GM20000 (cell line): ENCODE results near the gene RAET1E.
A peak's percentile ranks its signal among the peaks of the same experiment; 100 is the strongest.
"Not testable (repeated sequence)": the region's sequence is repeated elsewhere in the genome, so short reads cannot be mapped to it uniquely, and the experiment has no call there.

ENCODE experiments used
- DNase-seq: peaks from one replicate; pipeline ENCODE4 v3.0.0; 2012; ENCODE audit warnings: low spot score
- CTCF ChIP-seq: IDR thresholded peaks from 2 replicates; pipeline ENCODE4 v1.5.1; 2012; ENCODE audit warnings: mild to moderate bottlenecking, control low read depth; ENCODE audit errors: extremely low read depth, missing control alignments

RAET1E gene

DNA sequence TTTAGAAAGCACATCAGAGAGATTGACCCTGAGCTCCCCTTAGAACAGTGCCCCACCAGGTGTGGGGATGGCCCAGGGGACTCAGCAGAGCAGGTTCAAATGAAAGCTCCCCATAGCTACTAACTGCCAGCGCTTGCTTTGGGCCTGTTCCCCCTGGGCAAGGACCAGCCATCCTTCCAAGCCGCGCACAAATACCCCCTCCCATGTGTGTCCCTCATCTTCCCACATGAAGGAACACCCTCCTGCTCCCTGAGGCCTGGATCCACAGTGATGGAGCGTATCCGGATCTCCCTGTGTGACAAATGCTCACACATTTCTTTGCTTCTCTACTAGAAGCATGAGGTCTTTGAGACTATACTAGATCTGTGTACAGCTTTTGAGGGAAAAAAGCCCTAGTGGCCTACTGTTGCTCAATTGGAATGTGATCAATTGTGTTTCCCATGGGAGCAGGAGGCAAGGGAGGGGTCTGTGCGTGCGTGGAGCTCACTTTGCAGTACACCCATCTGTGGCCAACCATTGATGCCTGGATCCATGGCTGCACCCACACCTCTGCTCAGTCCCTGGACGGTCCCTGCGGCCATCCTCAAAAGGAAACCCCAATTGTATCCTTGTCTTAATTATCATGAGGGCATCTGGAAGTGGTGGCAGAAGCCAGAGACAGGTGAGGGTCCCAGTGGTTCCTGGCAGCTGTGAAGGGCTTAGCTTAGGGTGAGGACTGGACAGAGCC lies 26.5 kb upstream of the RAET1E start:
- no peak for DNase-seq
- no peak for TF ChIP-seq CTCF

- DNase-seq, result no peak
- no peak for TF ChIP-seq CTCF
These were observed 25.5 kb upstream of the RAET1E start for GRCh38 chr6:149923327-149923986.

DNA sequence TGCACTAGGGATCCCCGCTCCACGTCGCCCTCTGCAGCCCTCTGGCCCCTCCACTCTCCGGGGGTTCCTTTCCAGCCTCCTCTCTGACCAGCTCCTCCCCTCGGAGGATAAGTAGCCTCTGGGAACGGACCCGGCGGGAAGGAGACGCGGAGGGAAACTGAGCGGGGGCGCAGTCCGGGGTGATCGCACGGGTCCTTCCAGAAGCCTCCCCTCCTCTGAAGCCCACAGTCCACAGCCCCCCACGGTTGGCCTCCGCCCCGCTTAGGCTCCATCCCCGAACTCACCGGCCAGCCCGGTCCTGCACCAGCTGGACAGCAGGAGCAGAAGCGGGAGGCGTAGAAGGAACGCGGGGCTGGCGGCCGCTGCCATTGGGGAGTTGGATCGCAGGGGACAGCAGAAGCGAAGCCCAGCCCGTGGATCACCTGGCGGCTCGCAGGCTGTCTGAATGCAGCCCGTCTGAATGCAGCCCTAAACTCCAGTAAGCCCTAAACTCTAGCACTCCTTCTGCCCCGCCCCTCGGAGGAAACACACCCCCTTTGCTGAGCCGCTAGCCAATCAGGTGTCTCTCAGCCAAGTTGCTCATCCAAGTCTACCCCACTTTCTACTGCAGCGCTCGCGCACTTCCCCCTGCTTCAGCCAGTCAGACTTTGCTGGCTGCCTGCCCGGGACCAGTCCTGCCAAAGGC lies 24.9 kb upstream of the RAET1E start, which contains the start of gene RAET1G:
Gene RAET1G (minus strand): TSS at position 480 of the 685 bp plus-strand sequence. CDS start 111 bp downstream, at position 369.
- DNase-seq, result peak; percentile 66
- TF ChIP-seq CTCF, result no peak

GRCh38 chr6:149922091-149922490 lies 24.2 kb upstream of the RAET1E start:
- not testable (repeated sequence) for DNase-seq

DNA sequence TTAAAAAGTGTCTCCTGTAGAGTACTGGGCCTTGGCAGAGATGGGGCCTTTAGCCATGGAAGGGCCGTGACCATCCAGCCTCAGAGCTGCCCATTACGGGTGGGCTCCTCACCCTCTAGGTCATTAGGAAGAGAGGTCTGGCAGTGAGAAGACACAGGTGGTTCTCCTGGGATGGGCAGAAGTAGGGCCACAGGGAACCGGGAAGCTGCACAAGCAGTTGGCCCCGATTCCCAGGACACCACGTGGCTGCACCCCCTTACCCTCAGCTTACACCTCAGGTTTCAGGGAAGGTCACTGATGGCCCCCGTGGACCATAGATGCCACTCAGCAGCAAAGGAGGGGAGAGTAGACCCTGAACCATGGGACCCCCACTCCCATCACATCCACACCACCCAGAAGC lies 23.4 kb upstream of the RAET1E start:
- no peak for TF ChIP-seq CTCF
- no peak for DNase-seq

DNA sequence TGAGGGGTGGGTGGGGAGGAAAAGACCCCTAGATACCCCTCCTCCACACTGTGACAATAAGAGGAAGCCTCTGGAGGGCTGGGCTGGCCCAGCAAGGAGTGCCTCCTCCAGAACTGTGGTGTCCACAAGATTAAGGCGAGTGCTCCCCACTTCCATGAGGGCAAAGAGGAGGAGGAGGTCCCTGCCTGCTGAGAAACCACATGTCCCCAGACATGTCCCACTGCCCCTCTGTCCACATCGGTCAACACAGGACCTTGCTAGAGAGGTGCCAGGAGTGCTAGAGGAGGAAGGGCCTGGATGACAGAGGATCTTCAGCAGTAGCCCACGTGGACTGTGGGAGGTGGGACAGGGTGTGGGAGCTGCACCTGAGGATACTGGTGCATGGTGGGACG lies 21.9 kb upstream of the RAET1E start:
- no peak for TF ChIP-seq CTCF
- DNase-seq, result no peak

DNA sequence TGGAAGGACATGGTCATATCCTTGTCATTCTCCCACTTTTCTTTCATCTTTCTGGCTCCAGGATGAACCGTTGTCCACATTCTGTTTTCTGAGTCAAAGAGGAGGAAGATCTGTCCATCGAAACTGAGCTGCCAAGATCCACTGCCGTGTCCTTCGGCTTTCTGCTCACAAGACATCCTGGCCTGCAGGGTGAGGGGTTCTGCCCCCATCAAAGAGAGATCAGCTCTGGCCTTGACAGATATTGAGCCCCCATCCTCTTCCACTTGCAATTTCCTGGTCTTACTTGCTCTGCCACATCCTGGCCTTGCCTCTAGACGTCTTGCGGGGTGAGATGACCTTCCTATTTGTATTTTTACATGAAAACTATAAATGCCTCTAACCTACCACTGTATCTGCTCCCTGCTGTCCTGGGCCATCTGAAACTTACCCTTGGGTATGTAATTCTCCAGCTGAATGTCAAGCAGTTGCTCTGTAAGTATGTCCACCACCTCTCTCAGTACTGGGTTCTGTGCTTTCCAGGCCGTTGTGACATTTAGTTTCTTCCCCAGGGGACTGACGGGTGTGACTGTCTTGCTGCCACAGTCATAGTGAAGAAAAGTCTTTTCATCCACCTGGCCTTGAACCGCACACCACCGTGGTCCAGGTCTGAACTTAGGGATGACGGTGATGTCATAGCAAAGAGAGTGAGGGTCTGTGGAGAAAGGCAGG lies 21.4 kb upstream of the RAET1E start:
- not testable (repeated sequence) for DNase-seq
